Trophoblast cell (in vitro differentiated cells and primary cell): ENCODE data around the gene MYH10.

Experiments used
- DNase-seq, 2 donors: peaks; one replicate each; pipeline ENCODE4 v3.0.0-alpha.2; 2016
- H2AFZ ChIP-seq: 2 replicates; pipeline ENCODE4 v1.6.1; 2013; ENCODE audit warnings: low read length, moderate library complexity, mild to moderate bottlenecking; ENCODE audit not compliant: insufficient read depth, poor library complexity
- H2AK5ac ChIP-seq: 2 replicates; pipeline ENCODE4 v1.6.1; 2013; ENCODE audit warnings: mild to moderate bottlenecking, low read length
- H2BK120ac ChIP-seq: 2 replicates; pipeline ENCODE4 v1.6.1; 2013; ENCODE audit warnings: low read length, mild to moderate bottlenecking, moderate library complexity; ENCODE audit not compliant: insufficient read depth, poor library complexity
- H2BK12ac ChIP-seq: 2 replicates; pipeline ENCODE4 v1.6.1; 2013; ENCODE audit warnings: mild to moderate bottlenecking, low read length, moderate library complexity
- H2BK5ac ChIP-seq: 2 replicates; pipeline ENCODE4 v1.6.1; 2013; ENCODE audit warnings: low read length, low read depth, moderate library complexity, mild to moderate bottlenecking; ENCODE audit not compliant: poor library complexity
- H3K14ac ChIP-seq: 2 replicates; pipeline ENCODE4 v1.6.1; 2013; ENCODE audit warnings: mild to moderate bottlenecking, low read length
- H3K18ac ChIP-seq: 2 replicates; pipeline ENCODE4 v1.6.1; 2013; ENCODE audit warnings: mild to moderate bottlenecking, low read length
- H3K23ac ChIP-seq: 2 replicates; pipeline ENCODE4 v1.6.1; 2013; ENCODE audit warnings: low read length
- H3K27ac ChIP-seq: 2 replicates; pipeline ENCODE4 v1.5.1; 2013; ENCODE audit warnings: low read depth, mild to moderate bottlenecking, inconsistent platforms, low read length, moderate library complexity
- H3K27me3 ChIP-seq: 2 replicates; pipeline ENCODE4 v1.6.1; 2013; ENCODE audit warnings: inconsistent platforms, mild to moderate bottlenecking, low read length, moderate library complexity; ENCODE audit not compliant: insufficient read depth
- H3K36me3 ChIP-seq, 2 experiments: 1 replicate in 1 of 2; 2 replicates in 1 of 2; pipeline ENCODE4 v1.6.1; 2013; ENCODE audit warnings: low read length in 2 of 2, mild to moderate bottlenecking in 2 of 2, moderate library complexity in 1 of 2; ENCODE audit not compliant: insufficient read depth in 2 of 2, control insufficient read depth in 1 of 2
- H3K4ac ChIP-seq: 2 replicates; pipeline ENCODE4 v1.6.1; 2013; ENCODE audit warnings: low read depth, mild to moderate bottlenecking, low read length, moderate library complexity
- H3K4me1 ChIP-seq, 2 experiments: 1 replicate in 1 of 2; 2 replicates in 1 of 2; pipeline ENCODE4 v1.6.1; 2013; ENCODE audit warnings: low read length in 2 of 2, mild to moderate bottlenecking in 2 of 2, moderate library complexity in 1 of 2; ENCODE audit not compliant: insufficient read depth in 2 of 2, control insufficient read depth in 1 of 2
- H3K4me2 ChIP-seq: 2 replicates; pipeline ENCODE4 v1.6.1; 2013; ENCODE audit warnings: inconsistent platforms, mild to moderate bottlenecking, low read length, moderate library complexity
- H3K4me3 ChIP-seq: 2 replicates; pipeline ENCODE4 v1.5.1; 2013; ENCODE audit warnings: mild to moderate bottlenecking, low read depth, low read length, inconsistent platforms
- H3K79me1 ChIP-seq: one replicate; pipeline ENCODE4 v1.6.1; 2013; ENCODE audit warnings: low read length
- H3K79me2 ChIP-seq: 2 replicates; pipeline ENCODE4 v1.6.1; 2013; ENCODE audit warnings: low read length, mild to moderate bottlenecking; ENCODE audit not compliant: control insufficient read depth, insufficient read depth, poor library complexity
- H3K9ac ChIP-seq: 2 replicates; pipeline ENCODE4 v1.6.1; 2013; ENCODE audit warnings: mild to moderate bottlenecking, low read length
- H3K9me3 ChIP-seq: 2 replicates; pipeline ENCODE4 v1.6.1; 2013; ENCODE audit warnings: low read depth, mild to moderate bottlenecking, control low read depth, inconsistent platforms, low read length; ENCODE audit not compliant: insufficient read depth
- H4K12ac ChIP-seq: 2 replicates; pipeline ENCODE4 v1.6.1; 2013; ENCODE audit warnings: low read depth, mild to moderate bottlenecking, low read length, moderate library complexity
- H4K8ac ChIP-seq: 2 replicates; pipeline ENCODE4 v1.6.1; 2013; ENCODE audit warnings: low read depth, mild to moderate bottlenecking, low read length, moderate library complexity
- H4K91ac ChIP-seq: one replicate; pipeline ENCODE4 v1.6.1; 2013; ENCODE audit warnings: low read depth, mild to moderate bottlenecking, low read length, moderate library complexity
- WGBS: extraction: QIAGEN DNeasy Blood & Tissue Kit; methylation state at CpG from one replicate; pipeline ENCODE4 v1.1.7; 2013; ENCODE audit warnings: missing lambda C conversion rate; ENCODE audit not compliant: insufficient read length, insufficient coverage; ENCODE audit errors: extremely low coverage; 5-methylcytosine and 5-hydroxymethylcytosine counted together

Gene MYH10

DNA sequence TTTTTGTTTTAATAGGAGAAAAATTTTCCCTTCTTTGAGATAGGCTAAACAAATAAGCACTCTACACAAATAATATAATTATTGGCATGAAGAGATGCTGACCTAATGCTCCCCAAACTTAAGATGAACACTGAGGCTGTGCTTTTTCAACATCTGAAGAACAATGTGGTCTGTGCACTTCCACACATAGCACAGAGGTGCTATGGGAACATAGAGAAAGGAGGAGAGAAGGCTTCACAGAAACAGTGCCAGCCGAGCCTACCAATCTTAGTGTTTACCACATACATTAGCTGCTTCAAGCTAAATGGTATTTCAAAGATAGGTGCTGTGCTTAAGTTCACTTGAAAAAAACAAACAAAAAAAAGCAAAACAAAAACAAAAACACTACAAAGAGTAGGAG lies 72.4 kb downstream of the MYH10 start:
- Histone ChIP-seq H2BK12ac (no peak overlapping the region), H3K18ac (no peak overlapping the region), H3K4me2 (no peak overlapping the region), H3K79me1 (no peaks in the 10 kb centered on the region), H3K79me2 (no peaks in the 10 kb centered on the region), H3K4me3 (no peak overlapping the region), H3K4ac (no peak overlapping the region), H2AK5ac (no peak overlapping the region), H3K9me3 (no peaks in the 10 kb centered on the region), H3K14ac (no peak overlapping the region), H4K8ac (no peak overlapping the region), H3K4me1 (peaks cover 0 to 6% of the 10 kb centered on the region in 2 experiments), H2BK120ac (no peak overlapping the region), H4K91ac (no peak overlapping the region), H3K27ac (no peak overlapping the region), H2AFZ (no peak overlapping the region), H3K36me3 (peaks cover 12 to 25% of the 10 kb centered on the region in 2 experiments), H4K12ac (no peak overlapping the region), H3K27me3 (no peaks in the 10 kb centered on the region), H3K23ac (no peak overlapping the region), H2BK5ac (no peak overlapping the region), H3K9ac (no peak overlapping the region)
- DNase-seq: no peak
- WGBS: no CpG with 5 or more reads among the region's 1 CpG

DNA sequence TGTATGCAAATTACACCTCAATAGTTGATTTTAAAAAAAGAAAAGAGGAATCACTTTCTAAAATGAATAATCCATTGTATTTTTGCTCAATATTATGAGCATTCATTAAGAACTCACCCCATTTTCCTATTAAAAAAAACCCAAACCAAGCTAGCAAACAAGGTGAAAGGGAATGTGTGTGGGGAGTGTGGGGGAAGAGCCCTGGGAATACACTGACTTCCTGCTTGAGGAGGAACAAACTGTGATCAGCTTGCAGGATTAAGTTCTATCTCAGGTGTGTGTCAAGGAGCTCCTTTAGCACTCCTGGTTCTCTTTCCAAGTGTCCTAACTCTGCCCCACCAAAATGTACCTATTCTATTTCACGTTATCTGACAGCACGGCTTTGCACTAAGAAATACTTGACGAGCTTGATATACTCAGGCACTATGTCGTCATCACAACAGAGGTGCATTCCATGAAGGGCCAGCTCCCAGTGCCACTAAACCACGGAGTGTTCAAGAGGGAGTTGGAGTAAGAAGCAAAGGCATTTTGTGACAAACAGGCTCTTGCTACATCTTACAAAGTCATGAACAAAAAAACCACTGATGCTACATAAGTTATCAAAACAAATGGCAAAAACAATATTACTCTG lies 73.2 kb downstream of the MYH10 start:
- H3K27me3 ChIP-seq: no peaks in the 10 kb centered on the region
- H4K91ac ChIP-seq: no peak overlapping the region
- no peaks in the 10 kb centered on the region for H3K9me3 ChIP-seq
- no peak overlapping the region for H2BK5ac ChIP-seq
- H3K79me2 ChIP-seq: no peaks in the 10 kb centered on the region
- peak; percentile 69 to 84 for DNase-seq
- H4K8ac ChIP-seq: no peak overlapping the region
- no peak overlapping the region for H2BK12ac ChIP-seq
- no CpG with 5 or more reads among the region's 5 CpGs for WGBS
- H4K12ac ChIP-seq: no peak overlapping the region
- no peak overlapping the region for H3K4me2 ChIP-seq
- H3K4me3 ChIP-seq: no peak overlapping the region
- H2AK5ac ChIP-seq: no peak overlapping the region
- peaks cover 16 to 31% of the 10 kb centered on the region in 2 experiments for H3K36me3 ChIP-seq
- H3K79me1 ChIP-seq: no peaks in the 10 kb centered on the region
- H3K18ac ChIP-seq: no peak overlapping the region
- no peak overlapping the region for H3K9ac ChIP-seq
- H3K4ac ChIP-seq: no peak overlapping the region
- H3K27ac ChIP-seq: no peak overlapping the region
- H3K23ac ChIP-seq: no peak overlapping the region
- H3K14ac ChIP-seq: no peak overlapping the region
- no peak overlapping the region for H2AFZ ChIP-seq
- H2BK120ac ChIP-seq: no peak overlapping the region
- H3K4me1 ChIP-seq: peaks cover 0 to 6% of the 10 kb centered on the region in 2 experiments

DNA sequence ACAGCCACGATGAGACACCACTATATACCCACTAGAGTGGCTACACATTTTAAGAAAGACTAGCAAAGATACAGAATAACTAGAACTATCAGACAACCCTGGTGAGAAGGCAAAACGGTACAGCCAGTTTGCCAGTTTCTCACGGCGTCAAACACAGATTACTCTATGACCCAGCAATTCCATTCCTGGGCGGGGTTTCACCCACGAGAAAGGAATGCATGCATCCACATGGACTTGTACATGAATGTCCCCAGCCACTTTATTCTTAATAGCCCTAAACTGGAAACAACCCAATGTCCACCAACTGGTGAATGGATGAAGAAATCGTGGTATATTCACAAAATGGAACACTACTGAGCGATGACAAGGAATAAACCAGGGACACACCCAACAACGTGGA lies 74.5 kb downstream of the MYH10 start:
- H3K14ac ChIP-seq: no peak overlapping the region
- no peak overlapping the region for H2BK12ac ChIP-seq
- H3K23ac ChIP-seq: no peak overlapping the region
- H3K9ac ChIP-seq: no peak overlapping the region
- H3K18ac ChIP-seq: no peak overlapping the region
- H4K8ac ChIP-seq: no peak overlapping the region
- no peak overlapping the region for H3K4me3 ChIP-seq
- no peak overlapping the region for H4K12ac ChIP-seq
- no peak overlapping the region for H2BK120ac ChIP-seq
- no peak overlapping the region for H2AK5ac ChIP-seq
- WGBS: no CpG with 5 or more reads among the region's 9 CpGs
- no peak overlapping the region for H2BK5ac ChIP-seq
- H3K4ac ChIP-seq: no peak overlapping the region
- DNase-seq: peak; percentile 41 to 66
- H3K4me1 ChIP-seq: peaks cover 0 to 6% of the 10 kb centered on the region in 2 experiments
- H3K79me2 ChIP-seq: no peaks in the 10 kb centered on the region
- H3K4me2 ChIP-seq: no peak overlapping the region
- H2AFZ ChIP-seq: no peak overlapping the region
- H3K79me1 ChIP-seq: no peaks in the 10 kb centered on the region
- peaks cover 14 to 23% of the 10 kb centered on the region in 2 experiments for H3K36me3 ChIP-seq
- H3K27ac ChIP-seq: no peak overlapping the region
- no peaks in the 10 kb centered on the region for H3K9me3 ChIP-seq
- H4K91ac ChIP-seq: no peak overlapping the region
- H3K27me3 ChIP-seq: no peaks in the 10 kb centered on the region

DNA sequence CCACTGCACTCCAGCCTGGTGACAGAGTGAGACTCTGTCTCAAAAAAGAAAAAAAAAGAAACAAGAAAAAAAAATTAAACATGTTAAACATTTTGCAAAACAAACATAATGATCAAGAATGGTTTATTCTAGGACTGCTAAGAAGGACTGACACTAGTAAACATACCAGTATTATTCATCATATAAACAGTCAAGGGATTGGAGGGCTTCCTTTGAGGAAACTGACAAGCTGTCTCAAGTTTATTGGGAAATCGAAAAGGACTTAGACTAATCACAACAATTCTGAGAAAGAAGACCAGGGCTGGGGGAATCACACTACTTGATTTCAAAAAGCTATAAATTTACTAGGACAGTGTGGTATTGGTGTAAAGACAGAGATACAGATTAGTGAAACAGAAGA lies 75.5 kb downstream of the MYH10 start:
- WGBS: no CpG with 5 or more reads among the region's 1 CpG
- H3K27me3 ChIP-seq: no peaks in the 10 kb centered on the region
- no peak overlapping the region for H3K27ac ChIP-seq
- H2BK12ac ChIP-seq: no peak overlapping the region
- H3K9me3 ChIP-seq: no peaks in the 10 kb centered on the region
- no peak overlapping the region for H3K9ac ChIP-seq
- no peak overlapping the region for H4K8ac ChIP-seq
- H4K91ac ChIP-seq: no peak overlapping the region
- no peak overlapping the region for H3K18ac ChIP-seq
- peaks cover 7 to 14% of the 10 kb centered on the region in 2 experiments for H3K36me3 ChIP-seq
- H3K23ac ChIP-seq: no peak overlapping the region
- no peak overlapping the region for H3K14ac ChIP-seq
- no peak overlapping the region for H3K4me2 ChIP-seq
- H2AK5ac ChIP-seq: no peak overlapping the region
- no peak overlapping the region for H2AFZ ChIP-seq
- H2BK5ac ChIP-seq: no peak overlapping the region
- no peak overlapping the region for H4K12ac ChIP-seq
- DNase-seq: no peak
- H3K4me3 ChIP-seq: no peak overlapping the region
- no peak overlapping the region for H3K4ac ChIP-seq
- H3K79me2 ChIP-seq: no peaks in the 10 kb centered on the region
- no peak overlapping the region for H2BK120ac ChIP-seq
- no peaks in the 10 kb centered on the region for H3K79me1 ChIP-seq
- peaks cover 0 to 6% of the 10 kb centered on the region in 2 experiments for H3K4me1 ChIP-seq
